Skin epidermis (tissue), 12 donors: ENCODE measurements around the gene PPIL1.

ENCODE experiments used
- H3K27ac ChIP-seq, 21 experiments: fragments of 200-600 bp; sonication (generic) in 11 of 21; one replicate each; pipeline ENCODE4 v1.5.0; 2020; ENCODE audit warnings: mild to moderate bottlenecking in 3 of 21, inconsistent platforms in 2 of 21, moderate library complexity in 2 of 21
- H3K4me3 ChIP-seq, 7 experiments: fragments of 200-600 bp; sonication (generic) in 2 of 7; one replicate each; pipeline ENCODE4 v1.5.0; 2020; ENCODE audit warnings: inconsistent platforms in 2 of 7, mild to moderate bottlenecking in 2 of 7, moderate library complexity in 1 of 7

PPIL1 gene

DNA sequence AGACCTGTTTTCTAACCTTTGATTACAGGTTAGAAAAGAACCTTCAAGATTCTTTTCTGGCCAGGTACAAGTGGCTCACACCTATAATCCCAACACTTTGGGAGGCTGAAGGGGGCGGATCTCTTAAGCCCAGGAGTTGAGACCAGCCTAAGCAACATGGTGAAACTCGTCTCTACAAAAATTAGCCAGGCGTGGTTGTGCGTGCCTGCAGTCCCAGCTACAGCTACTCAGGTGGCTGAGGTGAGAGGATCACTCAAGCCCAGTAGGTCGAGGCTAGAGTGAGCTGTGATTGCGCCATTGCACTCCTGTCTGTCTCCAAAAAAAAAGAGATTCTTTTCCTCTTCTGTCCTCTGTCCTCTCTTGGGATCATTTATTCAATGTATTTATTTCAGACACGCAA lies 14.5 kb downstream of the PPIL1 start:
- Histone ChIP-seq H3K27ac (no peak overlapping the region), H3K4me3 (no peak overlapping the region)

DNA sequence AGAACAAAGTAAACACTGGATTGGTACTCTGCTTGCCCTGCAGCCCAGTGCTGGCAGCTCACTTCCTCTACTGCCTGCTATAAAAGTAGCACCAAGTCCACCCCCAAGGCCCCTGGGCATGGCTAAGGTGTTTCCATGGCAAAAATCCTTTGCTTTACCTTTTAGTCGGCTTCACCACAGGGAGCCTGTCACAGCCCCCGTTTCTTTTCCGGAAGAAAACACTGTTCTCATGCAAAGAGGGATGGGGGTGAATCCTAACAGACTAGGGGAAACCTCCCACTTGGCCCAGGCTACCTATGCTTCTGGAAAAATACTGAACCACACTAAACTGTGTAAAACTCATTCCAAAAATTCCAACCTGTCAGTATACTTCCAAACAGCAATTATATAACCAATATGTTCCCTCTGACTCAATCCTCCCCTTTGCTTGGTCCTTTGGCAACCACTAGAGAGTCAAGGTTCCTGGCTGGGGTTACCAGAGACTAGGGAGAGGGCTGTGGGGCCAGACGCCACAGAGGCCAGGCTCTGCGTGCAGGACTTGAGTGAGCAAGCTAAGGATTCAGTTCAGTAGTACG lies 16.1 kb downstream of the PPIL1 start:
- no peak overlapping the region for H3K4me3 ChIP-seq

DNA sequence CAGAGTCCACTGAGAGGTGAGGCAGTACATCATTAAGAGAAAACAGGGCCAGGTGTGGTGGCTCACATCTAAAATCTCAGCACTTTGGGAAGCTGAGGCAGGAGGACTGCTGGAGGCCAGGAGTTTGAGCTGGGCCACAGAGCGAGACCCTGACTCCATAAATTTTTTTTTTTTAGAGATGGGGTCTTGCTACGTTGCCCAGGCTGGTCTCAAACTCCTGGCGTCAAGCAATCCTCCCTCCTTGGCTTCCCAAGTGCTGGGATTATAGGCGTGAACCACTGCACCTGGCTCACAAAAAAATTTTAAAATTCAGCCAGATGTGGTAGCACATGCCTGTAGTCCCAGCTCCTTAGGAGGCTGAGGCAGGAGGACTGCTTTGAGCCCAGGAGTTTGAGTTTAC lies 17.3 kb downstream of the PPIL1 start:
- Histone ChIP-seq H3K4me3 (no peak overlapping the region), H3K27ac (no peak overlapping the region)

More for the DNA sequence above, 16.1 kb downstream of the PPIL1 start:
- H3K27ac ChIP-seq = no peak overlapping the region

DNA sequence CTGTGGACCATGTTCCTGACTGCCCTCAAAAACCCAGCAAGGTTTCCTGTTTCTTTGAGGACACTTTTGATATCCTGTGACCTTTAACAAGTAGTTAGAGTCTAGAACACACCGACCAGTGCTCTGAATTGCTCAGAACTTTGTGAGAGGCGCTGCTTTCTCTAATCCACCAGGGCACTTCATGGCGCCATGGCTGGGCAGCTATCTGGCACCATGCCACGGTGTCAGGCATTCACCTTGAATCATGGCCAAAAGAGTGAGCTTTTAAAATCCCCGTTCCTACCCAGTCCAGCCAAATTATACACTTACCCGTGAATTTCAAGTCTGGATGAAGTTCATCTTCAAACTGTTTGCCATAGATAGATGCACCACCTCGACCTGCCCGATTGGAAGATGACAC lies 18.3 kb downstream of the PPIL1 start:
- no peak overlapping the region for H3K4me3 ChIP-seq
- H3K27ac ChIP-seq = no peak overlapping the region

DNA sequence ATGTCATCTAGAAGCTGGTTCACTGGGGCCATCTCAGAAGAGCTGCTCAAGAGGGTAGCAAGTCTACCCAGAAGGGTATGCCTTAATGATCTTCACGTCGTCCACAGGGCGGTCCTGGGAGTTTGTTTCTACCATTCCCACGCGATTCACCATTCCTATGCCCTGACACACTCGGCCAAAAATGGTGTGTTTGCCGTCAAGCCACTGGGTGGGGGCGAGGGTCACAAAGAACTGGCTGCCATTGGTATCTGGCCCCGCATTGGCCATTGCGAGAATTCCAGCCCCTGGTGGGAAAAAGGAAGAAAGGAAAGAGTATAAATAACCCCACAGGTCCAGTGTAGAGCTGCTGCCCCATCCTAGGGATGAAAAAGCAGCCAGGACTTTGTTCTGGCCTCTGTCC lies 18.9 kb downstream of the PPIL1 start:
- H3K4me3 ChIP-seq = no peak overlapping the region
- no peak overlapping the region for H3K27ac ChIP-seq

DNA sequence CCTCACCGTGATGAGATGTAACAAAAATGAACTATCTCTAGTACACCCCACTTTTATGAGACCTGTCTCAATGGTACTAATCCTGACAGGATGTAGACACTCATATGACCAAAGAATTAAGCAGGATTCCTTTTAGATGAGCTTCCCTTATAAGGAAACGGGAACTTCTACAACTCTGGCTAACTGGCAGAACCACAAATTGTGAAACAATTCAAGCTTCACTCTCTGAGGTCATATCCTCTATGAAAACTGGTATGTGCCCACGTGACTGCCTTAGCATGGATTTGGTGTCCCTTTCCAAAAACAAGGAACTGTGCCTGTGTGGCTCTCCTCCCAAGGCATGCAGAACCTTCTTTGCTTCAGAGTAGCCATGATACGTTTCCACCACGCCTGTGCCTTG lies 21.3 kb downstream of the PPIL1 start:
- peak overlapping the region in 3 of 21 experiments; percentile 4 to 39 (median 25) for H3K27ac ChIP-seq
- no peak overlapping the region for H3K4me3 ChIP-seq

DNA sequence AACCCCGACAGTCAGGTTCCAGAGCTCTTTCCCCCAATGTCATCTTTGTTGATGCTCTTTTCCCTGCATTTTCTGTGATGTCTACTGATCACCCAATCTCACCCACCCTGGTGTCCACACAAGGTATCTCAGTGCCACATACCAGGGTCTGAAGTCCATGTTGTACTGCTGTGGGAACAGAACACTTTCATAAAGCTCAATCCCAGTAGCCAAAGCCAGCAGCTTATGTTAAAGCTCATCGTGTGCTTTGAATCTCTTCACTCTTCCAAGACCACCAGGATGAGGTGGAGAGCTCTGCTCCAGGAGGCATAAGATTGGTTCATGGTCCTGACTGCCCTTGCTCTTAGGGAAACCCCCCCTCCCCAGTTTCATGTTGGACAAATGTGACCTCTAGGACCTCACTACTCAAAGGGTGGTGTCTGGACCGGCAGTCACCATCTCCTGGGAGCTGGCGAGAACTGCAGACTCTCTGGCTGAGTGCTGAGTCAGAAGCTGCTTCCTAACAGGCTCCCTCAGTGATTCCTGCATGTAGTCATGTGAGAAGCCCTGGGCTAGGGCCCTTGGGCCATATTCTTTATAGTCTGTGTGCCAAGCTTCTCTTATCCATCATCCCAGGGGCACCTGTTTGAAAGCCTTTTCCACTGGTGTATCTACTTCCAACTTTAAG lies 22.0 kb downstream of the PPIL1 start:
- H3K27ac ChIP-seq = peak overlapping the region in 4 of 21 experiments; percentile 4 to 39 (median 18)
- no peak overlapping the region for H3K4me3 ChIP-seq

DNA sequence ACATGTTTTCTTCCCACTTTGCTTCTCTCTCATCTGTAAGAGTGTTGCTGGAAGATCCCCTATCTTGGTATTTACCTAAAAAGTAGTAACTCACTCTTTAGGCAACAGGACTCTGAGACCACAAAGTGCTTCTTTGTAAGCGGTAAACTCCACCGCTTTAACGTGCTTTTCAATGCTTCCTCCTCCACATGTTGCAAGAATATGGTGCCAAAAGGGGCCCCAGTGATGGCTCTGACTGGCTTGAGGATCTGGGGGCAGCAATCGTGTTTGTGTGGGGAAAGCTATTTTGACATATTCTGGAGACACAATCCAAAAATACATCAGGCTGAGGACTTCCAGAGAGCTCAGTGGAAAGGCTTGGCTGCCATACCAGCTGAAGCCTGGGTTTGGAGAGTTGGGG lies 23.0 kb downstream of the PPIL1 start:
- Histone ChIP-seq H3K4me3 (no peak overlapping the region), H3K27ac (no peak overlapping the region)

DNA sequence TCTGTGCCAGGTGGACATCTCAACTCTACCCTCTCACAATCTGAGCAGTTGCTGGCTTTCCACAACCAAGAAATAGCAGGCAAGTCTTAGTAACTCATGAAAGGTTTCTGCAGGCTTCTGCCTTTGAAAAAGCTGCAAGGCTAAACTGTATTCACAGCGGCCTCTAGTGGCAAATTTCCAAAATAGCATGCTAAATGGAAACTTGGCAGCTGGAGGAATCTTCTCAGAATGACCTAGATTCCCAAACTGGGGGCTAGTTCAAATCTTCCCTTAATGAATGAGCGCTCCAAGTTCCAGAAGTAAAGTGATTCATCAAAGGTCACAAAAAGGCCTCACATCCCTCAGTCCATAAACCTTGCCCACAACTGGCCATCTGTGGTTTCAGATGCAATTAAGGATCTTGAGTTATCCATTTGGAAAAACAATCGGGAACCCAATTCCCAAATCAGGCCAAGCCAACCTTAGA lies 23.4 kb downstream of the PPIL1 start:
- H3K4me3 ChIP-seq = no peak overlapping the region
- H3K27ac ChIP-seq = no peak overlapping the region

DNA sequence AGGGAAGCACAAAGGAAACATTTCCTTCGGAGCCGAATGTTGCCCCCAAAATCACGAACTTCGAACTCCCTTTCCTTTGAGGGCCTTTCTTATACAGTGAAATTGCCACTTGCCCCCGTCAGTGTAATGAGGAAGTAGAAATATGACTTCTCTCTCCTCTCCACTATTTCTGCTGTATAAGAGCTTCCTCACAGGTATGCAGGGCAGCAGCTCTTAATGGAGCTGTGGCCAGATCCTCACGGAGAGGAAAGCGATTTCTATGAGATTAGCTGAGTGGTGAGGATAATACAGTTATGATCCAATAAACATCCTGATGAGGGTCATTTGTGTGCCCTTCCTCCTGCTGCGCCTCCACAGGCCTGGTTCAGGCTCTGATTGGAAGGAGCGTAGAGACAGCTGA lies 24.6 kb downstream of the PPIL1 start:
- Histone ChIP-seq H3K4me3 (peak overlapping the region in 1 of 7 experiments; percentile 1), H3K27ac (no peak overlapping the region)

DNA sequence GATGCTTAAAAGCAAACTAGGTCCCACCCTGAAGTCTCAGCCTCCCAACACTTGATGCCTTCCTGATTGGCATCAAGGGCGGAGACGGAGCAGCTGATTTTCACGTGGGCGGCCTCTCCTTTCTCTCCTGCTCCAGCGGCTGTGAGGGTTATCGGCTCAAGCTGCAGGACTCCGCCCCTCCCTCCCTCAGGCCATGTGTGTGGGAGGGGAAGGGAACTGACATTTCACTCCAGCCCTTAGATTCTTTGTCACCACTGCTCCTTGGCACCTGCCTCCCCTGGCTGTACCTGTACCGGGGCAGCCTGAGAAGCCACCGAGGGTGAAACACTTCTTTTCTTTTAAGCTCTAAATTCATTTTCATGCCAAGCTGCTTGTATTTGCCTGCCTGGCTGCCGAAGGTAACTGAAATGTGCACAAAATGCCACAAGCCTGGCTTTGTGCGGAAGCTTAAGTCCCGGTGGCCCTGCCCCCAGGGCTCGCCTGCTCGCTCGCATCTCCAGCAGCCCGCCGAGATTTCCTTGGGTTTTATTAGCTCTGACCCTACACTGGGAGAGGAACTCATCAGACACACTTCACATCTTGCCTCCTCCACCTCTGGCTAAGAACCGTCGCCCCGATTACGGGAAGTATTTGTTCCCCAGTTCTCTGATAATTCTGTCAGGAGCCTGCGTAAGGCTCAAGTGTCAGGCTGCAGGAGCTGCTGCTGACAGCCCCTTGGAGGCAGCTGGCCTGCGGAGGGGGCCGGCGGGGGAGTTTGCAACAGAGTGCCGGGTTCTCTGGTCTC lies 25.8 kb downstream of the PPIL1 start:
- Histone ChIP-seq H3K4me3 (peak overlapping the region in 1 of 7 experiments; percentile 26), H3K27ac (peak overlapping the region in 5 of 21 experiments; percentile 1 to 42 (median 16))

DNA sequence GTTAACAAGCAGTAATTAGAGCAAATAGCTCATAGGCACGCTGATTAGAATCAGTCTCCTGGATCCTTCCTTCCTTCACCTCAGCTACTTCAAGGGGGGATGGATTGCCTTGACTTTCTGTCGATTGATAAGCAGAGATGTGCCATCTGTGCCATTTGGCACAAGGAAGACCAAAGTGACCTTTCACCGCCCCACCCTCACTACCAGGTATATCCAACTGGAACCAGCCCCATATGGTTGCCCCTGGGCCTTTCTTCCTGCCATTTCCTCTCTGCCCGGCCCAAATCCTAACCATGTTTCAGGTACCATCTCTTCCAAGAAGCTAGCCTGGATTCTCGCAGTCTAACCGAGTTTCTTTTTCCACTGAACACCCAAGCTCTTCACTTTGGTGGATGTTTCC lies 26.6 kb downstream of the PPIL1 start:
- H3K4me3 ChIP-seq = no peak overlapping the region
- H3K27ac ChIP-seq = no peak overlapping the region

DNA sequence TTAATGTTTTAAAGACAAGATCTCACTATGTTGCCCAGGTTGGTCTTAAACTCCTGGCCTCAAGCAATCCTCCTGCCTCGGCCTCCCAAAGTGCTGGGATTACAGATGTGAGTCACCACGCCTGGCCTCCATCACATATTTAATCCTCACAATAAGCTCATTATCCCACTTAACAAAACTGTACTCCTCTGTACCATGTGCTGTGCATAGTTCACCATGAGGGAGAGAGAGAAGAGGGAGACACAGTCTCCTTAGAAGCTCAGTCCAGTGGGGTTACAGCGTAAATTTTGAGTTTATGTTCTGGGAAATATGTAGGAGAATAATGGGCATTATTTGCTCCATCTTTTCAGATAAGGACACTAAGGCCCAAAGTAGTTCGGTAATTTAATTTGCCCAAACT lies 27.5 kb downstream of the PPIL1 start:
- Histone ChIP-seq H3K27ac (no peak overlapping the region), H3K4me3 (no peak overlapping the region)

DNA sequence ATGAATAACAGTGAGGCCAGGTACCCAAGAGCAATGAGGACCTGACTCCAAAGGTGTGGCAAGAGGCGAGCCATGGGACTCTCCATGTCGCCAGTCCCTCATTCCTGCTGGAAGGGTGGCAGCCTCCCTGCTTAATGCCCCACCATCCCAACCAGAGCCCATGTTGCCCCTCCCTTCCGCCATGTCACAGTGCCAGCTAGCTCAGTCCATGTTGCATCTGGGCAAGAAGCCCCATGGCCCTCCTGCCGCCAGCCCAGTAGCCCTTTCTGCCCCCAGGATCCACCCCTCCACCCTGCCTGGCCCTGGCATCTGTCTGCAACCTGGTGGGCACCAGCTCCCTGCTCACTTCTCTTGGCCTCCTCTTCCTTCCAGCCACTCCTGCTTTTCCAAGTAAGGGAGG lies 29.4 kb downstream of the PPIL1 start:
- H3K4me3 ChIP-seq = no peak overlapping the region
- H3K27ac ChIP-seq = no peak overlapping the region

DNA sequence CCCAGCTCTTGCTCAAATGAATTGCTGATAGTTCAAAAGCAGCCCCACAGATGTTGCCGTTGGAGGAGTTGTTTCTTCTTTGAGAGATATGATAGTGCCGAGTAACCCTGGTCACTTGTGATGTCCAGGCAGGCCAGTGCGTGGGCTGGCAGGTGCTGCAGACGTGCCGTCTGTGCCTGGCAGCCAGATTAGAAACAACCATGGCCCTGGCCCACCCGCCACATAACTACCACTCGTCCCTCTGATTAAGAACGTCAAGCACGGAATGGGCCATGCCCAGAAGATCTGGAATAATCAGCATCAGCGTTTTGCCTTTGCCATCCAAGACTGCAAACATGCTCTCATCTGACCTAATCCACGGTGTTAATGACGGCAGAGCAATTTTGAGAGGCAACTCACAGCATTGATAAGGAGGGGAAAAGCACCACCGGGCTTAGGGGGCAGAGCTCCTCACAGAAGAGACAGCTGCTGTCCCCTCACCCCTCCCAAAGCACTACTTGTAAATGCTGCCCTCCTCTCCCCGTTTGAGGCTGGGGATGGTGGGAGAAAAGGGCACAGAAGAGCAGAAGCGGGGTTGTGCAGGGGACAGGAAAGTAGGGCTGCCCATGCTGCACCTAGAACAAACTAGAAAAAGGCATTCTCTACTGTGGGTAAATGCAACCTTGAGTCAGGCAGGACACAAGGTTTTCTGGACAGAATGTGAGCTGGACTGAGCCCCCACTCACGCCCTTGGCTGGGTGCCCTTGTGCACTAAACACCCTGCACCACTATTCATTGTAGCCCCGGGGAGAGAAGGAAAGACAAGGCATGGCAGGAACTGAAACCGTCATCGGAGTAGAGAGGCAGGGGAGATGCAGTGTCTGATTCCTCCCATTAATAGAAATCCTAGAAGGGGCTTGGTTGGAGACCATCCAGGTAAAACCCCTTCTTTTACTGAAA lies 30.1 kb downstream of the PPIL1 start:
- Histone ChIP-seq H3K4me3 (no peak overlapping the region), H3K27ac (no peak overlapping the region)

DNA sequence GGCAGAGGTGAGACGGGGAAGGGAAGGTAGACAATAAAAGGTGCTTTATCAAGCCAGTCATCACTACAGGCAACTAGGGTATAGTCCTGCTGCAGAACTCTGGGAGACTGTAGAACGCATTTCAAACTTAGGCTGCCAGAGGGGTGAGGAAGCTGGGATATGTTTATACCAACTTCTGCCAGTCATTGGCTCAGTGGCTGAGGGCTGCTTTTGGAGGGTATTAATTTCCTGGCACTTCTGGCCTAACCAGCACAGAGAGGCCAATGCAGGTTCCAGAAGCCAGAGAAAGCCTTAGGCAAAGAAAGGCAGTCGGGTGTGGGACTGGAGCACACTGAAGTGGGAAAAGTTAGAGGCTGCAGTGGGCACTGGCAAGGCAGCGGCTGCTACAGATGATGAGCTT lies 31.4 kb downstream of the PPIL1 start:
- Histone ChIP-seq H3K27ac (no peak overlapping the region), H3K4me3 (no peak overlapping the region)

DNA sequence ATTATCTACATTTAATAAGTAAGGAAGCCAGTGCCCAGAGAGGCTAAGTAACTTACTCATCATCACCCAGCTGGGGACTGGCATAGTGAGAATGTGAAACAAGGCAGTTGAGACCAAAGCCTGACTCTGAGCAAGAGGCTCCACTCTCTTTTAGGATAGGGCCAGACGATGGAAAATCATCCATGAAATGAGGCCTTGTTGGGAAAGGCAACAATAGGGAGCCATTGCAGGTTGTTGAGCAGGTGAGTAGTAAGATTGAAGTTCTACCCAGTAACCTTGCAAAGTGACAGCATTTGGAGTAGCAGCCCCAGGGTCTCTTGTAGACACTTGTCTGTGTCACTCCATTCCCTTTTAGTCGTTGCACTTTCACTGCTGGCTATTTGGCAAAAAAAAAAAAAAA lies 32.8 kb downstream of the PPIL1 start:
- H3K4me3 ChIP-seq = no peak overlapping the region
- no peak overlapping the region for H3K27ac ChIP-seq

DNA sequence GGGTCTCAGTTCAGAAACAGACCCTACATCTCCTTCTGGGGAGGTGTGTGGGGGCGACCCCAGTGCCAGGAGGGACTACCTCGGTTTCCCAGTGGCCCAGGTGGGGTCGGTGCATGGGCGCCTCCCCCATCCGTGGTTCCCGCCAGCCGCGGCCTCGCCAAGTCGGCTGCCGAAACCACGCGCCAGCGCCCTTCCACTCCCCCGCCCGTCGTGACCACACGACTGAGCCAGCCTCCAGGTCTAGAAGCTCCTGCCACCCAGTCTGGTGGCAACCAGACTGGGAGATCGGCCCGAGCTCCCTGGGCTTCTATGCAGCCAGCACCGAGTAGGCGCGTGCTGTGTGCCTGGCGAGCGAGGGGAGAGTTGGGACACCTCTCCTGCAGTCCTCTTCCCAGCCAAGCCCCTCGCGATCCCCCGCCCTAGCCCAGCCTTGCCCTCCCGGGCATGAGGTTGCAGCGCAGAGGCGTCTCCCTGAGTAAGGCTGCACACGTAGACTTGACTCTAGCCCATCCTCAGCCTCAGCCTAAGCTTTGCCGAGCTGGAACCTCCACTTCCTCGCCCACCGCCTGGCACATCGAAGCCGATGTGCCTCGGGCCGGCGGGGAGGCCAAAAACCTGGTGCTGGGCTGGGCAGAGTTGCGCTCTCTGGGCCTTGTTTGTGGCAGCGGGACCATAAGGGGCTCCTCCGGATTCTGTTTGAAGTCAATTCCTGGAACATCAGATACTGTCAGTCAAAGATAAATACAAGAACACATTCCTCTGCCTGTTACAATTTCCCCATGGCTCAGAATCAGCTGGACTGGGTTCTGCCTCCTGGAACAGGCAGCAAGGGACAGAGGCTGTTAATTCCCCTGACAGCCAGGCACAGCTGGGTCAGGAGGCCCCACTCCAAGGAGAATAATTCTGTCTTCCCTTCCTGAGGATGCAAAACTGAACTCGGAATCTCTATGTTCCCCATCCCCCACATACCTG lies 33.9 kb downstream of the PPIL1 start:
- H3K27ac ChIP-seq = peak overlapping the region in 1 of 21 experiments; percentile 45

More for the DNA sequence above, 33.9 kb downstream of the PPIL1 start:
- peak overlapping the region; percentile 31 to 54 (median 40) for H3K4me3 ChIP-seq
